Measurements from ENCODE around the gene ZNF280C.
A peak's percentile ranks its signal among the peaks of the same experiment; 100 is the strongest.

The ZNF280C gene

GRCh38 chrX:130165181-130165702 lies 103.5 kb downstream of the ZNF280C start:
- H3K4me1 ChIP-seq (ENCODE audit: control insufficient read depth, insufficient read depth, low read length), result peaks cover 8% of the 10 kb centered on the region
- no peaks in the 10 kb centered on the region for H3K9me3 ChIP-seq (ENCODE audit: control insufficient read depth, insufficient read depth, low read depth, low read length)
- CTCF ChIA-PET, result interaction anchor here (0.5 to 0.6 kb wide), 2 partner anchors 86 to 88 kb away, joined by 3 to 4 read pairs; no protein-coding TSS in a partner anchor
- H3K27ac ChIP-seq (ENCODE audit: extremely low read depth, low read depth, low read length), result peak overlapping the region; percentile 83
- POLR2A ChIA-PET, result interaction anchor here (0.7 to 2.2 kb wide), 13 partner anchors 9 to 204 kb away, joined by 3 to 11 read pairs (median 4); partner anchors contain the start of gene ELF4
- peak overlapping the region; percentile 64 for H3K4me3 ChIP-seq (ENCODE audit: low read depth, low read length)
- H3K36me3 ChIP-seq (ENCODE audit: control insufficient read depth in 2 of 2, insufficient read depth in 1 of 2, low read length in 2 of 2), result no peaks in the 10 kb centered on the region
- TF ChIP-seq ZNF37A (tag by site-specific recombination; IDR thresholded peaks at IDR 0.05), result no peak
- TF ChIP-seq HOXA7 (CRISPR knock-in tag; IDR thresholded peaks at IDR 0.05; ENCODE audit: borderline replicate concordance), result no peak
- TF ChIP-seq PATZ1 (tag by site-specific recombination; IDR thresholded peaks at IDR 0.05), result peak; percentile 78; the same call in 1 of the 2 replicates
- TF ChIP-seq KLF8 (tag by site-specific recombination; IDR thresholded peaks at IDR 0.05), result 0 out of 2 replicates have a peak, but pooled peaks have one; percentile 10
- TF ChIP-seq KLF16 (tag by site-specific recombination; IDR thresholded peaks at IDR 0.05), result peak; percentile 37; the same call in 1 of the 2 replicates
- no peak for TF ChIP-seq ZNF624 (tag by site-specific recombination; IDR thresholded peaks at IDR 0.05)
- TF ChIP-seq ZFP69B (tag by site-specific recombination; IDR thresholded peaks at IDR 0.05), result peak; percentile 7; the same call in 1 of the 2 replicates
- TF ChIP-seq ZSCAN16 (tag by site-specific recombination; IDR thresholded peaks at IDR 0.05), result no peak
- 0 out of 2 replicates have a peak, but pooled peaks have one; percentile 59 for TF ChIP-seq ZNF335 (tag by site-specific recombination; conservative IDR thresholded peaks at IDR 0.05)
- peak; percentile 57; the same call in 1 of the 2 replicates for TF ChIP-seq ZBTB10 (tag by site-specific recombination; IDR thresholded peaks at IDR 0.05)
- 0 out of 2 replicates have a peak, but pooled peaks have one; percentile 21 for TF ChIP-seq ZNF580 (tag by site-specific recombination; IDR thresholded peaks at IDR 0.05)
- no peak for TF ChIP-seq ZNF366 (tag by site-specific recombination; conservative IDR thresholded peaks at IDR 0.05)
- no peak for TF ChIP-seq ZNF473 (tag by site-specific recombination; IDR thresholded peaks at IDR 0.05)
- TF ChIP-seq ZNF223 (tag by site-specific recombination; IDR thresholded peaks at IDR 0.05), result no peak
- TF ChIP-seq ZBTB8A (tag by site-specific recombination; IDR thresholded peaks at IDR 0.05), result peak; percentile 11; the same call in 1 of the 2 replicates
- TF ChIP-seq SALL2 (tag by site-specific recombination; IDR thresholded peaks at IDR 0.05; ENCODE audit: borderline replicate concordance), result no peak
- no peak for TF ChIP-seq GLIS1 (tag by site-specific recombination; IDR thresholded peaks at IDR 0.05)
- 0 out of 2 replicates have a peak, but pooled peaks have one; percentile 27 for TF ChIP-seq ZBTB11 (tag by site-specific recombination; conservative IDR thresholded peaks at IDR 0.05; ENCODE audit: low read depth)
- TF ChIP-seq MEIS1 (CRISPR knock-in tag; IDR thresholded peaks at IDR 0.05; ENCODE audit: borderline replicate concordance), result no peak
- TF ChIP-seq ZNF610 (tag by site-specific recombination; IDR thresholded peaks at IDR 0.05; ENCODE audit: borderline replicate concordance), result 0 out of 2 replicates have a peak, but pooled peaks have one; percentile 49
- TF ChIP-seq ZFP37 (tag by site-specific recombination; IDR thresholded peaks at IDR 0.05), result peak; percentile 57; the same call in 1 of the 2 replicates
- no peak for TF ChIP-seq ZFP3 (tag by site-specific recombination; IDR thresholded peaks at IDR 0.05; ENCODE audit: low read depth)
- 0 out of 2 replicates have a peak, but pooled peaks have one; percentile 24 for TF ChIP-seq IKZF3 (tag by site-specific recombination; IDR thresholded peaks at IDR 0.05)
- TF ChIP-seq MZF1 (tag by site-specific recombination; IDR thresholded peaks at IDR 0.05; ENCODE audit: borderline replicate concordance), result no peak; the same call in 1 of the 2 replicates
- 0 out of 2 replicates have a peak, but pooled peaks have one; percentile 38 for TF ChIP-seq BCL11A (tag by site-specific recombination; IDR thresholded peaks at IDR 0.05; ENCODE audit: low read depth)
- TF ChIP-seq ZBTB26 (tag by site-specific recombination; optimal IDR thresholded peaks at IDR 0.05), result peak; percentile 47
- peak; percentile 29; the same call in 1 of the 2 replicates for TF ChIP-seq ZNF777 (tag by site-specific recombination; IDR thresholded peaks at IDR 0.05; ENCODE audit: borderline replicate concordance)

All from HEK293 (cell line).